Muscle of leg (tissue), 11 donors: ENCODE data around the gene EEFSEC. TPM values are rescaled to one million over a fixed set of nuclear protein-coding genes. Genes with fewer than 3 reads are reported as not detected.

ENCODE experiments used
- DNase-seq: peaks from one replicate; pipeline ENCODE4 v3.0.0; 2013
- H3K27ac ChIP-seq: one replicate; pipeline ENCODE4 v1.5.1; 2013; ENCODE audit warnings: mild to moderate bottlenecking, low read length, control low read depth
- H3K27me3 ChIP-seq: one replicate; pipeline ENCODE4 v1.6.1; 2013; ENCODE audit warnings: low read length; ENCODE audit not compliant: control insufficient read depth, insufficient read depth
- H3K36me3 ChIP-seq: one replicate; pipeline ENCODE4 v1.6.1; 2013; ENCODE audit warnings: low read length; ENCODE audit not compliant: control insufficient read depth, insufficient read depth
- H3K4me1 ChIP-seq: one replicate; pipeline ENCODE4 v1.6.1; 2013; ENCODE audit warnings: low read length; ENCODE audit not compliant: control insufficient read depth, insufficient read depth
- H3K4me3 ChIP-seq: one replicate; pipeline ENCODE4 v1.5.1; 2013; ENCODE audit warnings: low read length, control low read depth
- H3K9me3 ChIP-seq: replicated peaks from 2 replicates; pipeline ENCODE4 v1.6.1; 2013; ENCODE audit warnings: low read depth, low read length; ENCODE audit not compliant: control insufficient read depth
- WGBS: methylation state at CpG from one replicate; pipeline ENCODE4 v1.1.5; 2013; ENCODE audit warnings: missing lambda C conversion rate; ENCODE audit not compliant: insufficient coverage; 5-methylcytosine and 5-hydroxymethylcytosine counted together
- polyA plus RNA-seq, 8 donors: library from polyadenylated mRNA; unstranded; fragments of 120-200 nt; gene quantifications; one replicate each; pipeline versions ENCODE4 v1.2.1 to v1.2.3, GENCODE V29; 2013; ENCODE audit warnings: inconsistent platforms in 1 of 8, low replicate concordance in 1 of 8; ENCODE audit not compliant: insufficient read length in 8 of 8, insufficient read depth in 1 of 8
- total RNA-seq: library from RNA; stranded (reverse); fragments of 120-200 nt; gene quantifications from one replicate; pipeline ENCODE4 v1.2.4, GENCODE V29; 2013

EEFSEC gene
- total and polyA plus RNA-seq, 9 donors: 5.5 to 20.9 (median 16.9) TPM

- Histone ChIP-seq H3K27me3 (no peaks in the 10 kb centered on the region), H3K9me3 (no peaks in the 10 kb centered on the region), H3K4me3 (no peak overlapping the region), H3K27ac (no peak overlapping the region), H3K36me3 (peaks cover 17% of the 10 kb centered on the region), H3K4me1 (peaks cover 23% of the 10 kb centered on the region)
- 92% methylated on average over 12 of the region's 12 CpGs for WGBS
- peak; percentile 8 for DNase-seq
Measured at GRCh38 chr3:128341659-128342395, 188.5 kb downstream of the EEFSEC start.

DNA sequence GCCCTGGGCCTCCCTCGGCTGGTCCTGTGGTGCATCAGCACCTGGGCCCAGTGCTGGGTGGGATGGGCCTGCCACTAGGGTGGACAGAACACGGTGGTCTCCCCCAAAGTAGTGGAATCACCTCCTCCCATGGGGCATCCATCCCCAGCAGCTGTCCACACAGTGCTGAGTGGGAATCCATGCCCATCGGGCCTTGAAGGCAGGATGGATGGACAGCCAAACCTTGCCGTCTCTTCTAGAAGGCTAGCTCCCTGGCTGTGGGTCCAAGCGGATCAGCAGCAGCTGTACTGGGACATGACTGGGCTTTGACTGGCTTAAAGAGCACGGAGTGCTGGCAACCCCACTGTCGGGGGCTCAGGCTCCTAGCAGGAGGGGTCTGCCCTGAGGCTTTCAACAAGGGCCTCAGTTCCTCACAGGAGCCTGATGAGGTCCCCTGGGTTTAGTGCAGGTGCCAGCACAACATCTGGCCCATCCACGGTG lies 189.5 kb downstream of the EEFSEC start:
- peaks cover 17% of the 10 kb centered on the region for H3K36me3 ChIP-seq
- 76% methylated on average over 7 of the region's 8 CpGs for WGBS
- H3K27me3 ChIP-seq: no peaks in the 10 kb centered on the region
- no peak overlapping the region for H3K27ac ChIP-seq
- no peak for DNase-seq
- no peak overlapping the region for H3K4me3 ChIP-seq
- no peaks in the 10 kb centered on the region for H3K9me3 ChIP-seq
- peaks cover 23% of the 10 kb centered on the region for H3K4me1 ChIP-seq

GRCh38 chr3:128343287-128344051 lies 190.2 kb downstream of the EEFSEC start:
- H3K36me3 ChIP-seq: peaks cover 13% of the 10 kb centered on the region
- H3K4me1 ChIP-seq: peaks cover 22% of the 10 kb centered on the region
- no peaks in the 10 kb centered on the region for H3K27me3 ChIP-seq
- 40% methylated on average over 2 of the region's 6 CpGs for WGBS
- no peak overlapping the region for H3K27ac ChIP-seq
- H3K9me3 ChIP-seq: no peaks in the 10 kb centered on the region
- peak; percentile 14 for DNase-seq
- H3K4me3 ChIP-seq: no peak overlapping the region

GRCh38 chr3:128344052-128344735 lies 190.9 kb downstream of the EEFSEC start:
- WGBS: 100% methylated on average over 3 of the region's 6 CpGs
- Histone ChIP-seq H3K4me3 (no peak overlapping the region), H3K27ac (no peak overlapping the region), H3K4me1 (peaks cover 19% of the 10 kb centered on the region), H3K27me3 (no peaks in the 10 kb centered on the region), H3K9me3 (no peaks in the 10 kb centered on the region), H3K36me3 (peaks cover 13% of the 10 kb centered on the region)
- no peak for DNase-seq

GRCh38 chr3:128345196-128345595 lies 191.9 kb downstream of the EEFSEC start:
- no peak for DNase-seq
- Histone ChIP-seq H3K36me3 (peaks cover 13% of the 10 kb centered on the region), H3K27me3 (no peaks in the 10 kb centered on the region), H3K4me1 (peaks cover 19% of the 10 kb centered on the region), H3K9me3 (no peaks in the 10 kb centered on the region), H3K27ac (no peak overlapping the region), H3K4me3 (no peak overlapping the region)
- no CpG with 5 or more reads among the region's 4 CpGs for WGBS

DNA sequence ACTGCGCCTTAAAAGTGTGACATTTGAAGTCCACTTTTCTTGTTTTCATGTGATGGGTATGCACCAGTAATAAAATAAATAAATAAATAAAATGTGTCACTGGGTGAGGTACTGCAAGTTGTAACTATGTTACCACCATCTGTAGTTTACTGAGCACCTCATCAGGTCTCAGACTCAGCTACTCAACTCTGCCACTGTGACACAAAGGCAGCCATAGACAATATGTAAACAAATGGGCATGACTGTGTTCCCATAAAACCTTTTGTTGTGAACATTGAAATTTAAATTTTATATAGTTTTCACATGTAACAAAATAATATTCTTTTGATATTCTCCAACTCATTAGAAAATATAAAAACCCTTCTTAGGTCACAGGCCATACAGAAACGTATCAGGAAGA lies 193.3 kb downstream of the EEFSEC start:
- no peak overlapping the region for H3K4me3 ChIP-seq
- DNase-seq: no peak
- H3K27me3 ChIP-seq: no peaks in the 10 kb centered on the region
- no CpG with 5 or more reads among the region's 2 CpGs for WGBS
- peaks cover 9% of the 10 kb centered on the region for H3K36me3 ChIP-seq
- peaks cover 12% of the 10 kb centered on the region for H3K4me1 ChIP-seq
- H3K9me3 ChIP-seq: no peaks in the 10 kb centered on the region
- H3K27ac ChIP-seq: no peak overlapping the region

DNA sequence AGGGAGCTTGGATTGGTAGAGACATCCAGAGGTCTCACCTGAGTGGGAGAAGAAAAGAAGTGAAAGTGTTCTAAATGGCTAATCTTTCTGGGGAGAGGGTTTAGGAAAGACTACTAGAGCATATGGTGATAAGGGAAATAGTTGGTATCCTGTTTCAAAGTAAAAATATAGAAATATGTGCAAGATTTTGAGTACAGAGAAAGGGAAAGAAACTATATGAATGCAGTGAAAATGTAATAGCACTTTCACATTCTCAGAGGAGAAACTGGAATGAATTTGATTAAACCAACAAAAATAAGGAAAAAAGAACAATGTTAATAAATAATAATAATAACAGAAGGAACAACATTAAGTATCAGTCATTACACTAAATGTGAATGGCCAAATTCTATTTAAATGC lies 194.0 kb downstream of the EEFSEC start:
- no peaks in the 10 kb centered on the region for H3K9me3 ChIP-seq
- no peaks in the 10 kb centered on the region for H3K27me3 ChIP-seq
- H3K36me3 ChIP-seq: peaks cover 4% of the 10 kb centered on the region
- DNase-seq: no peak
- peaks cover 9% of the 10 kb centered on the region for H3K4me1 ChIP-seq
- H3K4me3 ChIP-seq: no peak overlapping the region
- no peak overlapping the region for H3K27ac ChIP-seq

DNA sequence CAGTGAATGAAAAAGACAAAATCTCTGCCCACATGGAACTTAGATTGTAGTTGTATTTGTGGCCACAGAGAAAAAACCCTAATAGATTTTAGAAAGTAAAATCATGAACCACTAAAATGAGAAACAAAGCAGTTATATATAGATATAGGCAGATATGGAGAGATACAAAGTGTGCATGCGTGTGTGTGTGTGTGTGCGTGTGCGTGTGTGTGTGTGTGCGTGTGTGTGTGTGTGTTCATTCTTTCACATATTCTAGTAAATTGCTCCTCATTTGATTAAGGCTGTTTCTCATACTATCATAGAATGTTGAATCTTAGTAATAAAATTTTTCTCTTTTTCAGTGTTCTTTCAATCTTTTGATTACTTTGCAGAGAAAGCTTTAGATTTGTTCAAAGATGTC lies 194.8 kb downstream of the EEFSEC start:
- no peaks in the 10 kb centered on the region for H3K27me3 ChIP-seq
- WGBS: no CpG with 5 or more reads among the region's 4 CpGs
- H3K36me3 ChIP-seq: peaks cover 3% of the 10 kb centered on the region
- no peaks in the 10 kb centered on the region for H3K9me3 ChIP-seq
- H3K4me1 ChIP-seq: peaks cover 8% of the 10 kb centered on the region
- no peak overlapping the region for H3K4me3 ChIP-seq
- H3K27ac ChIP-seq: no peak overlapping the region
- no peak for DNase-seq

DNA sequence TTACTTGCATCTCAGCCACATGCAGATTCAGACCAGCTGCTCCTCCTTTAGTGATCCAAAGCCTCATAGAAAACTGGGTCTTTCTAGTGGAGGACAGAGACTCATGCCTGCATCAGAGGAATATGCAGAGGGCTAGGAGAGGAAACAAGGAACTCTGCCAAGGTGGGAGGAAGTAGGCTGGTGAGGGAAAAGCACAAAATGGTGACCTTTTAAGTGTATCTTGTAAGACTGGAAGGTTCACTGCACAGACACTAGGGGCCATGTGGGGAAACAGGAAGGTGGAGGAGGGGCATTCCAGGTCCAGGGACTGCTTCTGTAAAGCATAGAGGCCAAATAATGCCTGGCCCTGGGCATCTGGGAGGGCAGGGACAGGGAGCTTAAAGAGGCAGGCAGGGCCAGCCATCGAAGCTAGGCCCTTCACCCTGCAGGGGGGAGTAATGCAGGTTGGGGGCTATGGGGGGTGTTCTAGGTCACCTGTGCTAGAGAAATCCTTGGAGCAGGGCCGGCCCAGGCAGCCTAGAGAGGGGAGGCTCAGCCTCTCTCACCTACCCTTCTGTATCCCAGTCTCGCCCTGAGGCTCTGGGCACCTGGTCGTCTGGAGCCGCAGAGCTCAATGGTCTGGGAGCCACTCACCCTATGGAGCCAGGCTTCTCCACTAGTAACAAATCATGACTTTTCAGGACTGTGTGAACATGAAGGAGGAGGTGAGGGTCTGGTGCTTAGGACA lies 195.7 kb downstream of the EEFSEC start:
- Histone ChIP-seq H3K27me3 (no peaks in the 10 kb centered on the region), H3K27ac (no peak overlapping the region), H3K9me3 (no peaks in the 10 kb centered on the region), H3K4me1 (peaks cover 4% of the 10 kb centered on the region), H3K36me3 (peaks cover 3% of the 10 kb centered on the region), H3K4me3 (no peak overlapping the region)
- DNase-seq: no peak
- WGBS: no CpG with 5 or more reads among the region's 5 CpGs
